Left ventricle myocardium superior (tissue), 1 donor: ENCODE results near the gene SFTPD. TPM values are rescaled to one million over a fixed set of nuclear protein-coding genes. Genes with fewer than 3 reads are reported as not detected.
"Not testable (repeated sequence)": the region's sequence is repeated elsewhere in the genome, so short reads cannot be mapped to it uniquely, and the experiment has no call there.

Experiments
- ATAC-seq: fragments of 200-7000 bp; cut with Tn5 transposase; one replicate; pipeline ENCODE4 v1.9.1; 2020; ENCODE audit warnings: mild to moderate bottlenecking, moderate library complexity
- DNase-seq: peaks from one replicate; pipeline ENCODE4 v3.0.0-alpha.2; 2020
- intact Hi-C: fragments of 100-400 bp; cut with micrococcal nuclease; formaldehyde crosslinking; loops from one replicate; pipeline ENCODE4 v1.11.0; 2022
- long read RNA-seq: library from polyadenylated mRNA; unstranded; transcript quantifications from one replicate; pipeline ENCODE4 v2.0.0, GENCODE V29; 2021
- total RNA-seq: library from RNA; stranded (reverse); fragmentation: NEBNext Ultra II Directional; extraction: Animal tissue kit (Norgen Biotek cat#: 25700); gene quantifications from one replicate; pipeline ENCODE4 v1.2.1, GENCODE V29; 2021
- donor health status: DM: no; HTN: yes; CAD: no; lungs with severe emphysema.

Gene SFTPD
- 0.69 TPM for total RNA-seq
- long read RNA-seq, partial matches to known transcripts: 0 of 4 reads
- long read RNA-seq, other reads (novel, unspliced or antisense): 4 of 4 reads

- DNase-seq (no peak), ATAC-seq (no peak)
- intact Hi-C loops: no loop called here
Observed at GRCh38 chr10:79948976-79949722, at the start of gene SFTPD. Gene SFTPD (minus strand): TSS chr10:79949105. CDS start chr10:79946659, 2,446 bp downstream.

GRCh38 chr10:79995979-79996634 lies 47.2 kb upstream of the SFTPD start:
- intact Hi-C loops: no loop called here
- no peak for ATAC-seq
- no peak for DNase-seq

GRCh38 chr10:79994556-79994955 lies 45.7 kb upstream of the SFTPD start:
- ATAC-seq: no peak
- no peak for DNase-seq
- intact Hi-C loops: no loop called here

GRCh38 chr10:79988199-79988598 lies 39.3 kb upstream of the SFTPD start:
- ATAC-seq, intact Hi-C loops, DNase-seq: not testable (repeated sequence)

- intact Hi-C loops, ATAC-seq, DNase-seq: not testable (repeated sequence)
Observed at GRCh38 chr10:79986661-79987060, 37.8 kb upstream of the SFTPD start.

- intact Hi-C loops: no loop called here
- DNase-seq: no peak
- no peak for ATAC-seq
Observed at GRCh38 chr10:79985481-79986072, 36.7 kb upstream of the SFTPD start.

GRCh38 chr10:79984851-79985250 lies 35.9 kb upstream of the SFTPD start:
- ATAC-seq: no peak
- intact Hi-C loops: no loop called here
- DNase-seq: no peak

- no peak for DNase-seq
Observed at GRCh38 chr10:79983286-79983909, 34.5 kb upstream of the SFTPD start.

GRCh38 chr10:79982861-79983260 lies 34.0 kb upstream of the SFTPD start:
- ATAC-seq (no peak), DNase-seq (no peak)
- intact Hi-C loops: no loop called here

More at GRCh38 chr10:79983286-79983909, 34.5 kb upstream of the SFTPD start:
- ATAC-seq: no peak
- intact Hi-C loops: no loop called here

GRCh38 chr10:79982362-79982800 lies 33.5 kb upstream of the SFTPD start:
- DNase-seq (no peak), ATAC-seq (no peak)
- intact Hi-C loops: no loop called here

GRCh38 chr10:79981450-79982361 lies 32.8 kb upstream of the SFTPD start:
- DNase-seq (peak; percentile 77), ATAC-seq (peak; percentile 94)
- intact Hi-C loops: no loop called here

GRCh38 chr10:79980711-79981110 lies 31.8 kb upstream of the SFTPD start:
- DNase-seq (no peak), ATAC-seq (no peak)
- intact Hi-C loops: no loop called here

- ATAC-seq: peak; percentile 23
- no peak for DNase-seq
- intact Hi-C loops: no loop called here
Observed at GRCh38 chr10:79979976-79980687, 31.2 kb upstream of the SFTPD start.

GRCh38 chr10:79979310-79979975 lies 30.5 kb upstream of the SFTPD start:
- intact Hi-C loops: no loop called here
- no peak for ATAC-seq
- no peak for DNase-seq

- DNase-seq (no peak), ATAC-seq (no peak)
- intact Hi-C loops: no loop called here
Observed at GRCh38 chr10:79976999-79977398, 28.1 kb upstream of the SFTPD start.

GRCh38 chr10:79970062-79970461 lies 21.2 kb upstream of the SFTPD start:
- no peak for ATAC-seq
- DNase-seq: no peak
- intact Hi-C loops: no loop called here

- DNase-seq (no peak), ATAC-seq (no peak)
- intact Hi-C loops: no loop called here
Observed at GRCh38 chr10:79947787-79948424, 999 bp downstream of the SFTPD start.
